ENCODE results near the gene ITGB7.

Gene ITGB7

GRCh38 chr12:53231921-53232645, 25.0 kb upstream of the ITGB7 start, which contains the start of gene RARG:
TSS of gene RARG (minus strand) at chr12:53232209. CDS start at chr12:53227545, 4,664 bp downstream.
- no peak for FAIRE-seq

DNA sequence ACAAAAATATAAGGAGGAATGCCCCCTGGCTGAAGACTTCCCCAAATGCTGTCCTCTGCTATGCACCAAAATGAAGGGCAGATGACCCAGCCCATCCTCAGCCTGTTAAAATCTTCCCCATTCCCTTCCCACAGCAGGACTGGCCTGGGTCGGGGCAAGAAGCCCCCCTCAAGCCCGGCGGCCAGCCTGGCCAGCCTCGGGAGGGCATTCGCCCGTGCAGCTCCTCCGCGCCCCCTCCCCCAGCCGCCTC, 24.5 kb upstream of the ITGB7 start:
- no peak for DNase-seq (ENCODE audit: extremely low spot score, insufficient read length, low read depth)
- FAIRE-seq = no peak

More at GRCh38 chr12:53231921-53232645, 25.0 kb upstream of the ITGB7 start, which contains the start of gene RARG:
- DNase-seq (ENCODE audit: extremely low spot score, insufficient read length, low read depth) = no peak

DNA sequence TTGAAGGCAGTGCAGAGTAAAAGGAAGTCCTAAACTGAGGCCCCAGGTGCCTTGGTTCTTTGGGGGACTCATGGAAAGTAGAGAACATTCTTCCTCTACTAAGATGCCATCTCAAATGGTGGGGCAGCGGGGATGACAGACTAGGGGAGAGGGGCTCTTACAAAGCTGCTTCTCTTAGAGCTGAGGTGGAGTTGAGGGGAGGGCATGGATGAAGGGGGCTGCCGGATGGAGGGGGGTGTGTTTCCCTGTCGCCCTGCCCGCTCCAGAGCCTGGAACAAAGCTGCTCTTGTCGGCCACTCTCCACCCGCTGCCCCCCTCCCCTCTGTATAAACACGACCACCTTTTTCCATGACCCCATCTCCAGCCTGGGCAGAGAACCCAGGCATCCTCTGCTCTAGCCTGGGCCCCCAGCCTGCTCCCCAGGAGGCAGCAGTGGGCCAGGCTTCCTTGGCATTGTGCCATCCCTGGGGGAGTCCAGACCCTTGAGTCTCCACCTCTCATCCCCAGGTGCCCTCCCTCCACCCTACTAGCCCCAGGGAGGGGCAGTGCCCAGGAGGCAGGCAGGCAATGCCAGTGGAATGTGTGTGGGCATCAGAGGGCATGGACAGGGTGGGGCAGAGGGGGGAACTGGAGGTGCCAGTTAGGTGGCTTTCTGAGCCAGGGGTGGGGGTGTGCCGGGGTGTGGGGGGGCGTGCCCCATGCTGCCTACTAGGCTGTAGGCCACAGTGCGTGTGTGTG, 23.2 kb upstream of the ITGB7 start:
- FAIRE-seq (no peak), DNase-seq (ENCODE audit: extremely low spot score, insufficient read length, low read depth) (no peak)

DNA sequence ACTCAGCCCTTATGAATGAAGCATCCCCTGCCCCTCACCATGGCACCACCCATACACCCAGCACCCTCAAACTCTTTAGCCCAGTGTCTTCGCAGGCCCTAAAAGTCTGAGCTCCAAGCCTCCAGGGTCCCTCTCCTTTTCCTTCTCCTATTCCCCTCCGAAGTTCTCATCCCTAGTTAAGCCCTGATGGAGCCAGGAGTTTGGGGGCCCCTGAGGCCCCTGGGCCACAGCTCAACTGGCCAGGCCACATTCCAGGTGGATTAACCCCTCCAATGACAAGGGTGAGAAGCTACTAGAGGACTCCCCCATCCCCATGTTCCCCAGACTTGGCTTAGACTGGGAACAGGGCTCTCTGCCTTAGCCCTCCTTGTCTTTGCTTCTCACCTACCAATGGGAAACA, 22.4 kb upstream of the ITGB7 start:
- FAIRE-seq (no peak), DNase-seq (ENCODE audit: extremely low spot score, insufficient read length, low read depth) (no peak)

DNA sequence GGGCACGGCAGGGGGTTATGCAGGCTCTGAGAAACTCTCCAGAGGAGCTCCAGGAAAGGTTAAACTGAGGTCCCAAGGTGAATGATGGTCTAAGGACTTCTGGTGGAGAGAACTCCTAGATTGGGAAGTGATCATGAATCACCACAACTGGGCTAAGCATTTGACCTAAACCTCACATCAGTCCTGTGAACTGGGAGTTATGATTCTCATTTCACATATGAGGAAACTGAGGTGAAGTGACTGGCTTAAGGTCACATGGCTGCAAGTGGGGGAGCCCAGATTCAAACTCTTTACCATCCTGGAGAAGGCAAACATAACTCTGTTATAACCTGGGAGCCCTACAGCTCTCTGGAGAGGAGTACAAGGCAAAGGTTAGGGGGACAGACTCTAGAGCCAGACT, 20.8 kb upstream of the ITGB7 start:
- DNase-seq (ENCODE audit: extremely low spot score, insufficient read length, low read depth) (no peak), FAIRE-seq (no peak)

GRCh38 chr12:53227341-53227740, 20.3 kb upstream of the ITGB7 start:
- no peak for FAIRE-seq

DNA sequence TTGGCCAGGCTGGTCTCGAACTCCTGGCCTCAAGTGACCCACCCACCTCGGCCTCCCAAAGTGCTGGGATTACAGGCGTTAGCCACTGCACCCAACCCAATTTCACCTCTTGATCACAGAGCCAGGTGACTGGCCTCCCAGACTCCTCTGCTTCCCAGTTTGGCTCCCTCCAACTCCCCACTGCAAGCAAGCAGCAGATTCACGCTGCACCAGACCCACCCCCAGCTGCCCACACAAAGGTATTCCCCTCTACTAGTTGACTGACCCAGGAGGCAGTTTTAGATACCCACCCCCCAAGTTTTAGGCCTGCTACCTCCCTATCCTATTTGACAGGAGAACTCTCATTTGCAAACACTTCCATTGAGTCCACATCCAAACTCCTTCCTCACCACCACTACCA, 19.8 kb upstream of the ITGB7 start:
- no peak for FAIRE-seq
- DNase-seq (ENCODE audit: extremely low spot score, insufficient read length, low read depth) = no peak

More at GRCh38 chr12:53227341-53227740, 20.3 kb upstream of the ITGB7 start:
- DNase-seq (ENCODE audit: extremely low spot score, insufficient read length, low read depth) = no peak

DNA sequence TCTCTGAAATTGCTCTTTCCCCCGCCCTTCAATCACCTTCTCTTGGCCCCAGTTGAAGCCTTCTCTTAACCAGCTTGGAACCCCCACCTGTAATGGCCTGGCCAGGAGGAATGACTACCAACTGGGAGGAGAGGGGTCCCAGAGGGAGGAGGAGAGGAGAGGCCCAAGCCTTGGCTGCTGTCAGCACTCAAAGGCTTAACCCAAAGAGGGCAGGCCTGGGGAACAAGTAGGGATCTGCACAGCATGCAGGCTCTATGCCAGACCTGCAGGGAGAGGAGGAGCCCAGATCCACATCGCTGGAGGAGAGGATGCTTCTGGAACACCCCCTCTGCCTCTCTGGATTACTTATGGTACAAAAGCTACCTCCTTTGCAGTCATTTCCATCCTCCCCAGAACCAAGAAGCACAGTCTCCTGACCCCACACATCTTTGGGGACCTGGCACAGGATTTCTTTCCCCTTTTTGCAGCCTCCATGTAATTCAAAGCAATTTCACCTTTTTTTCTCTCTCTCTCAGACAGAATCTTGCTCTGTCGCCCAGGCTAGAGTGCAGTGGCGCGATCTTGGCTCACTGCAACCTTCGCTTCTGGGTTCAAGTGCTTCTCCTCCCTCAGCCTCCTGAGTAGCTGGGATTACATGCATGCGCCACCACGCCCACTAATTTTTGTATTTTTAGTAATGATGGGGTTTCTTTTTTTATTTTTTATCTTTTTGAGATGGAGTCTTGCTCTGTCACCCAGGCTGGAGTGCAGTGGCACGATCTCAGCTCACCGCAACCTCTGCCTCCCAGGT, 18.8 kb upstream of the ITGB7 start:
- no peak for FAIRE-seq
- no peak for DNase-seq (ENCODE audit: extremely low spot score, insufficient read length, low read depth)

DNA sequence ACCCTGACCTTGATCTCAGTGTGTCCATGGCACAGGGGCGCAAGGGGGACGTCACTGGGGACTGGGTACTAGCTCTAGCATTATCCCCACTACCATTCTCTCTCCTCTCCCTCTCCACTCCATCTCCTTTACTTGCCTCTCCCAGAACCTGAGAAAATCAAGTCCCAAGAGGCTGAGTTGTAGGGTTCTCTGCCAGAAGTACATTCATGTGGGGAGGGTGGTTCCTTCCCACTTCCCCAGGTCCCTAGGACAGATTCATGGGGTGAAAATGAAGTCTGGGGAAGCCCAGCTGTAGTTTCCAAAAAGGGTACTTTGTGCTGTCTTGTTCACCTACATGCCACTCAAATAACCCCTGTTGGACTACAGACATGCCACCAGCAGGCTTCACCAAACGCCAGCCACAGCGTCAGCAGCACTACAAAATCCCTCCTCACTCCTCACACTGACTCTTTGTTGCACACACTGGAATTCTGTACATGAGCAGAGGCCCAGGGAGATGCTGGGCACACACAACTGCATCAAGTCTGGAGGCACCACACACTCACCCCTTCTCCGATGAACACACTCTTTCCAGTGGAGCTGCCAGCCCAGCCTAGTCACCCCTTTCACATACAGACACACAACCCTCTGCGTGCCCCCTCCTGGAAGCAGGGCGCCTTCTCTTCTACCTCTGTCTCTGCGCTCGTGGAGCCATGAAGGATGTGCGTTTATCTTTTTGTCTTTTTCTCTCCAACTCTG, 18.0 kb upstream of the ITGB7 start:
- DNase-seq (ENCODE audit: extremely low spot score, insufficient read length, low read depth) (no peak), FAIRE-seq (no peak)

GRCh38 chr12:53224061-53224896, 17.2 kb upstream of the ITGB7 start:
- DNase-seq (ENCODE audit: extremely low spot score, insufficient read length, low read depth) = no peak
- no peak for FAIRE-seq

DNA sequence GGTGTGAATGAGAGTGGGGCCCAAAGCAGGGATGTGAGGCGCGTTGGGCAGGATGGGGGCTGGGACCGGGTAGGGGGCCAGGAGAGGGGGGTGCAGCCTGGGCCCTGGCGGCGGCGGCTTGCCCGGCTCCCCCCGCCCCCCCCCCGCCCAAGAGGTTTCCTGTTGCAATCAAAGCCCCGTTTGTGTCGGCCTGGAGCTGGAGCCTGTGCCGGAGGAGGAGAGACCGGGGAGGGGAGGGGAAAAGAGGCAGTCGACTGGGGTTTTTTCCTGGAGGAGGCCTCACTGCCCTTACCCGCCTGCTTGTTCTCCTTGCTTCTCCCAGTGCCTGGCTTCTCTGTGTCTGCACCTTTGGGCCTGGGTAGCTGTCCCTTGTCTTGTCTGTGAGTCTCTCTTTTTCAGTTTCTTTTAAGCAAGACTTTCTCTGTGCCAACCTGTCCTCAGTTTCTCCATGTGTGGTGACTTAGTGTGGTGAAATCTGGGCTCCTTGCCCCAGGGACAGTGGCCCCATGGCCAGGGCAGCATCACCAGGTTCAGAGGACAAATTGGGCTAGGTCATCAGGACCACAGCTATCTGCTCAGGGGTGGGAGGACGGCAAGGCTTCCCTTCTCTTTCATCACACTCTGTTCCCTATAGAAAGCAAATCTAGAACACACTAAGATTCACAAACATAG, 16.5 kb upstream of the ITGB7 start:
- FAIRE-seq (no peak), DNase-seq (ENCODE audit: extremely low spot score, insufficient read length, low read depth) (no peak)

DNA sequence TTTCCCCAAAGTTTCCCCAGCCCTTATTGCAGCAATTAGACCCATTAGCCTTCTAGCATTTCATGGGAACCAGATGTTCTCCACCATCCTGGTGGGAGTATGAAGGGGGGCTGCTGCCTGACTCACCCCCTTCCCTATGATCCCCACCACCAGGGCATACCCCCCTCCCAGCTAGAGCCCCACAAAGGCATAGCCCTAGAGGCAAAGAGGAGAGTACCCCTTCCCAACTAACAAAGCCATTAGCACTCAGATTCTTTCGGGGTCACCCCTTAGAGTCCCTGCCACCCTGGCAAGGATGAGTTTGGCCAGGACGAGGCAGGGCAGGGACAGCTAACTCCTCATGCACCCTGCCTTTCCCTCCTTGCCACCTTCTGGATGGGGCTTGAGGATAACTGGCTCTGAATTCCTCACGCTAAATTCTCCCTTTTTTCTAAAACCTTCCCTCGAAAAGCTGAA, 15.8 kb upstream of the ITGB7 start:
- FAIRE-seq (no peak), DNase-seq (ENCODE audit: extremely low spot score, insufficient read length, low read depth) (no peak)

DNA sequence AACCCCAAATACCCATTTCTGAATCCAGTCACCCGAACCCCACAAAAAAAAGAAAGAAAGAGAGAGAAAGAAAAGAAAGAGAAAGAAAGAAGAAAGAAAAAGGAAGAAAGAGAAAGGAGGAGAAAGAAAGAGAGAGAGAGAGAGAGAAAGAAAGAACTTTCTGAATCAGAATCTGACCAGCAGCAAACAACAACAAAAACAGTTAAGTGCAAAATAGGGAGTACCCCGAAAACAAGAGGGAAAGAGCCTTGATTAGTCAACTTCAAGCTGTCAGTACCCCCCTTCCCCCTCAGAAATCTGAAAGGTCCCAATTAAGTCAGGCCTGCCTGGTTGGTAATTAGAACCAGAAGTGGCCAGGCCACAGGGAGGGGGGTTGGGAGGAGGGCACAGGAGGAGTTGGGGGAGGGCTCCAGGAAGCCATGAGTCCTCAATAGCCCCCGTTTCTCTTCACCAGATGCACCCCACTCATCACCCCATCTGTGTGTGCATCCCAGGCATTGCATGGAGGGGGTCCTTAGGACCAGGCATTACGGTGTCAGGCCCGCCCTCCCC, 15.2 kb upstream of the ITGB7 start:
- FAIRE-seq (no peak), DNase-seq (ENCODE audit: extremely low spot score, insufficient read length, low read depth) (no peak)

GRCh38 chr12:53221203-53222080, 14.4 kb upstream of the ITGB7 start:
- DNase-seq (ENCODE audit: extremely low spot score, insufficient read length, low read depth) (peak; percentile 40), FAIRE-seq (no peak)

- DNase-seq (ENCODE audit: extremely low spot score, insufficient read length, low read depth) = peak; percentile 84
- peak; percentile 62 for FAIRE-seq
Measured at GRCh38 chr12:53220694-53221202, 13.7 kb upstream of the ITGB7 start.

DNA sequence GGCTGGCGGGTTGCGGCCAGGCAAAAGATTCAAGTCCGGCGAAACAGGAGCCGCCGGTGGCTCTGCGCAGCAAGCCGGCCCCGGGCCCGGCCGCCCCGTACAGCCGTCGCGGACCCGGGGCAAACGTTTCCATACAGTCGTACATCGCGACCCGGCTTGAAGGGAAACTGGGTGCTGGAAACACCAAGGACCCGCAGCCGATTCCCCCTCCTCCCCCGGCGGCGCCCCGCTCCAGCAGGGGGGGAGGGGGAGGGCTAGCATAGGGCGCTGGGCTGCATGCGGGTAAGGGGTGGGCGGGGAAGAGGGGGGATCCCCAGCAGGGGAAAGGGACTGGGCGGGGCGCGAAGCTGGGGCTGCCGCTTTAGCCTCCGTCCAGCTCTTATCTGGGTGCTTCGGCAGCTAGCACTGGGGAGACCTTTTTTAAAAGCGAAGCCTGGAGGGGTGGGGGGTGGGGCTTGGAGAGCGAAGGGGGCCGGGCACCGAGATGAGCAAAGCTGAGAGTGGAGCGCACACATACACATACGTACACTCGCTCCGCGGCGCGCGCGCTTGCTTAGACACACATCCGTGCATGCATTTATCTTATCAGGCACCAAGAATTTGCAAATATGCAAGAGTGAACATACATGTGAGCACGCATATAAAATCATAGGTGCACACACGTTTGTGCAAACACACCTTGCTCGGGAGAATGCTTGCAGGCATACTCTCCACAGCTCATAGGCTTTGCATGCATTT, 13.1 kb upstream of the ITGB7 start:
- FAIRE-seq (peak; percentile 47), DNase-seq (ENCODE audit: extremely low spot score, insufficient read length, low read depth) (peak; percentile 55)

Data from GM18507 (cell line).